ENCODE measurements around the gene MAP2. TPM values are rescaled to one million over a fixed set of nuclear protein-coding genes. Genes with fewer than 3 reads are reported as not detected.

MAP2 gene
- total and polyA plus RNA-seq, 2 donors (not counting 1 experiment from before 2014, with no cell fraction given) = 51.0 to 60.1 TPM

- Histone ChIP-seq H3K4me3 (replicated peaks in 1 of 4; ENCODE audit: control extremely low read depth in 1 of 4, insufficient read depth in 1 of 4, low read depth in 3 of 4, low read length in 4 of 4) (no peak overlapping the region), H3K79me2 (ENCODE audit: control insufficient read depth, insufficient read depth, low read length) (no peaks in the 10 kb centered on the region), H3K36me3 (ENCODE audit: control insufficient read depth, insufficient read depth, low read length) (no peaks in the 10 kb centered on the region), H2AFZ (ENCODE audit: low read length) (no peak overlapping the region), H4K20me1 (ENCODE audit: control insufficient read depth, extremely low read depth, insufficient read depth, low read length) (no peaks in the 10 kb centered on the region), H3K27me3 (ENCODE audit: control insufficient read depth, insufficient read depth, low read length) (no peaks in the 10 kb centered on the region), H3K4me1 (ENCODE audit: control insufficient read depth, extremely low read depth, insufficient read depth, low read length) (no peaks in the 10 kb centered on the region), H3K27ac (ENCODE audit: insufficient read depth, low read length) (no peak overlapping the region), H3K9ac (ENCODE audit: insufficient read depth, low read length) (no peak overlapping the region), H3K9me3 (ENCODE audit: control insufficient read depth, insufficient read depth, low read depth, low read length) (no peaks in the 10 kb centered on the region), H3K4me2 (ENCODE audit: extremely low read depth, insufficient read depth, low read length) (no peak overlapping the region)
- no peak for DNase-seq (ENCODE audit: low read depth in 2 of 2)
- TF ChIP-seq, protein P1, sequence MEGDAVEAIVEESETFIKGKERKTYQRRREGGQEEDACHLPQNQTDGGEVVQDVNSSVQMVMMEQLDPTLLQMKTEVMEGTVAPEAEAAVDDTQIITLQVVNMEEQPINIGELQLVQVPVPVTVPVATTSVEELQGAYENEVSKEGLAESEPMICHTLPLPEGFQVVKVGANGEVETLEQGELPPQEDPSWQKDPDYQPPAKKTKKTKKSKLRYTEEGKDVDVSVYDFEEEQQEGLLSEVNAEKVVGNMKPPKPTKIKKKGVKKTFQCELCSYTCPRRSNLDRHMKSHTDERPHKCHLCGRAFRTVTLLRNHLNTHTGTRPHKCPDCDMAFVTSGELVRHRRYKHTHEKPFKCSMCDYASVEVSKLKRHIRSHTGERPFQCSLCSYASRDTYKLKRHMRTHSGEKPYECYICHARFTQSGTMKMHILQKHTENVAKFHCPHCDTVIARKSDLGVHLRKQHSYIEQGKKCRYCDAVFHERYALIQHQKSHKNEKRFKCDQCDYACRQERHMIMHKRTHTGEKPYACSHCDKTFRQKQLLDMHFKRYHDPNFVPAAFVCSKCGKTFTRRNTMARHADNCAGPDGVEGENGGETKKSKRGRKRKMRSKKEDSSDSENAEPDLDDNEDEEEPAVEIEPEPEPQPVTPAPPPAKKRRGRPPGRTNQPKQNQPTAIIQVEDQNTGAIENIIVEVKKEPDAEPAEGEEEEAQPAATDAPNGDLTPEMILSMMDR (conservative IDR thresholded peaks at IDR 0.05 in 1 of 2, IDR thresholded peaks at IDR 0.05 in 1 of 2; ENCODE audit: low read depth in 1 of 2, low read length in 2 of 2) = no peak
- TF ChIP-seq EZH2 (IDR thresholded peaks at IDR 0.05; ENCODE audit: low read length, missing control alignments) = no peak
These were observed 258.8 kb downstream of the MAP2 start for GRCh38 chr2:209682646-209683045.

- Histone ChIP-seq H3K9ac (ENCODE audit: insufficient read depth, low read length) (no peak overlapping the region), H4K20me1 (ENCODE audit: control insufficient read depth, extremely low read depth, insufficient read depth, low read length) (no peaks in the 10 kb centered on the region), H3K79me2 (ENCODE audit: control insufficient read depth, insufficient read depth, low read length) (no peaks in the 10 kb centered on the region), H3K4me2 (ENCODE audit: extremely low read depth, insufficient read depth, low read length) (no peak overlapping the region), H3K36me3 (ENCODE audit: control insufficient read depth, insufficient read depth, low read length) (no peaks in the 10 kb centered on the region), H3K4me1 (ENCODE audit: control insufficient read depth, extremely low read depth, insufficient read depth, low read length) (no peaks in the 10 kb centered on the region), H3K27ac (ENCODE audit: insufficient read depth, low read length) (no peak overlapping the region), H3K9me3 (ENCODE audit: control insufficient read depth, insufficient read depth, low read depth, low read length) (no peaks in the 10 kb centered on the region), H3K4me3 (replicated peaks in 1 of 4; ENCODE audit: control extremely low read depth in 1 of 4, insufficient read depth in 1 of 4, low read depth in 3 of 4, low read length in 4 of 4) (no peak overlapping the region), H3K27me3 (ENCODE audit: control insufficient read depth, insufficient read depth, low read length) (no peaks in the 10 kb centered on the region), H2AFZ (ENCODE audit: low read length) (no peak overlapping the region)
- no peak for DNase-seq (ENCODE audit: low read depth in 2 of 2)
- TF ChIP-seq EZH2 (IDR thresholded peaks at IDR 0.05; ENCODE audit: low read length, missing control alignments) = no peak
- TF ChIP-seq, protein P1 (conservative IDR thresholded peaks at IDR 0.05 in 1 of 2, IDR thresholded peaks at IDR 0.05 in 1 of 2; ENCODE audit: low read depth in 1 of 2, low read length in 2 of 2) = no peak
These were observed 261.5 kb downstream of the MAP2 start for GRCh38 chr2:209685340-209685739.

DNA sequence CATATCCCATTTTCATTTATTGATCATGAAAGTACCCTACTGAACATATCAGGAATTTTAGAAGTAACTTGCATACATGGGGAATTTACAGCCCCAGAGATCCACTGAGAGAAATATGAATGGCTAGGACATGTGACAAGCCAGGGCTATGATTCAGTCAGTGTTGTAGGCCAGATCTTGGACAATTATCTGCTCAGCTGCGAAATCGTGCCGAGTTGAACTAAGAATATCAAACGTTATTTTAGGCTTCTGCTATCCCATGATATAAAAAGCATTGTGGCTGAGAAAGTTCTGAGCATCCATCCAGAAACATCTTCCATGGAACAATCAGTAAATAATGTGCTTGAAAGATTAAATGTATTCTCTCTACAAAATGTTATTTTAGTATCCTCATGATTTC lies 262.1 kb downstream of the MAP2 start:
- Histone ChIP-seq H3K4me3 (replicated peaks in 1 of 4; ENCODE audit: control extremely low read depth in 1 of 4, insufficient read depth in 1 of 4, low read depth in 3 of 4, low read length in 4 of 4) (no peak overlapping the region), H3K9ac (ENCODE audit: insufficient read depth, low read length) (no peak overlapping the region), H4K20me1 (ENCODE audit: control insufficient read depth, extremely low read depth, insufficient read depth, low read length) (no peaks in the 10 kb centered on the region), H3K4me1 (ENCODE audit: control insufficient read depth, extremely low read depth, insufficient read depth, low read length) (no peaks in the 10 kb centered on the region), H3K27ac (ENCODE audit: insufficient read depth, low read length) (no peak overlapping the region), H3K36me3 (ENCODE audit: control insufficient read depth, insufficient read depth, low read length) (no peaks in the 10 kb centered on the region), H2AFZ (ENCODE audit: low read length) (no peak overlapping the region), H3K79me2 (ENCODE audit: control insufficient read depth, insufficient read depth, low read length) (no peaks in the 10 kb centered on the region), H3K27me3 (ENCODE audit: control insufficient read depth, insufficient read depth, low read length) (no peaks in the 10 kb centered on the region), H3K4me2 (ENCODE audit: extremely low read depth, insufficient read depth, low read length) (no peak overlapping the region), H3K9me3 (ENCODE audit: control insufficient read depth, insufficient read depth, low read depth, low read length) (no peaks in the 10 kb centered on the region)
- DNase-seq (ENCODE audit: low read depth in 2 of 2) = peak in 1 of 2 donors; percentile 10
- TF ChIP-seq EZH2 (IDR thresholded peaks at IDR 0.05; ENCODE audit: low read length, missing control alignments) = no peak
- TF ChIP-seq, protein P1 (conservative IDR thresholded peaks at IDR 0.05 in 1 of 2, IDR thresholded peaks at IDR 0.05 in 1 of 2; ENCODE audit: low read depth in 1 of 2, low read length in 2 of 2) = no peak
